Activated naive CD8-positive, alpha-beta T cell (primary cell): ENCODE results near the gene LHFPL6.

Experiments used
- H3K27ac Mint-ChIP-seq: one replicate; pipeline ENCODE4 v1.8.0; 2021; ENCODE audit warnings: mixed read lengths
- H3K27me3 Mint-ChIP-seq: one replicate; pipeline ENCODE4 v1.8.0; 2021; ENCODE audit warnings: mixed read lengths
- H3K36me3 Mint-ChIP-seq: one replicate; pipeline ENCODE4 v1.8.0; 2021; ENCODE audit warnings: mixed read lengths
- H3K4me1 Mint-ChIP-seq: one replicate; pipeline ENCODE4 v1.8.0; 2021; ENCODE audit warnings: low read depth, mixed read lengths
- H3K4me3 Mint-ChIP-seq: one replicate; pipeline ENCODE4 v1.8.0; 2021; ENCODE audit warnings: mild to moderate bottlenecking, mixed read lengths
- H3K9me3 Mint-ChIP-seq: one replicate; pipeline ENCODE4 v1.8.0; 2021; ENCODE audit warnings: low read depth, mixed read lengths

The LHFPL6 gene

GRCh38 chr13:39602614-39603366, at the start of gene LHFPL6:
Gene LHFPL6, minus strand, starts transcription at chr13:39603193.
- Mint-ChIP-seq H3K36me3 (no peaks in the 10 kb centered on the region), H3K4me1 (peaks cover 7% of the 10 kb centered on the region), H3K27ac (no peak within 1 kb of the TSS), H3K27me3 (peaks cover 31% of the 10 kb centered on the region), H3K9me3 (no peaks in the 10 kb centered on the region), H3K4me3 (peak within 1 kb of the TSS; percentile 86)

- H3K4me3 Mint-ChIP-seq = no peak overlapping the region
- H3K27ac Mint-ChIP-seq = no peak overlapping the region
- H3K27me3 Mint-ChIP-seq = peaks cover 2% of the 10 kb centered on the region
- H3K9me3 Mint-ChIP-seq = no peaks in the 10 kb centered on the region
- H3K36me3 Mint-ChIP-seq = no peaks in the 10 kb centered on the region
- H3K4me1 Mint-ChIP-seq = no peaks in the 10 kb centered on the region
Measured at GRCh38 chr13:39646122-39646521, 43.1 kb upstream of the LHFPL6 start.

GRCh38 chr13:39641645-39642044, 38.7 kb upstream of the LHFPL6 start:
- H3K4me3 Mint-ChIP-seq = no peak overlapping the region
- peaks cover 7% of the 10 kb centered on the region for H3K9me3 Mint-ChIP-seq
- no peaks in the 10 kb centered on the region for H3K4me1 Mint-ChIP-seq
- H3K36me3 Mint-ChIP-seq = peaks cover 2% of the 10 kb centered on the region
- peaks cover 12% of the 10 kb centered on the region for H3K27me3 Mint-ChIP-seq
- no peak overlapping the region for H3K27ac Mint-ChIP-seq

- Mint-ChIP-seq H3K36me3 (peaks cover 2% of the 10 kb centered on the region), H3K4me3 (no peak overlapping the region), H3K4me1 (no peaks in the 10 kb centered on the region), H3K27ac (no peak overlapping the region), H3K27me3 (peaks cover 15% of the 10 kb centered on the region), H3K9me3 (peaks cover 7% of the 10 kb centered on the region)
Measured at GRCh38 chr13:39637890-39638289, 34.9 kb upstream of the LHFPL6 start.

- Mint-ChIP-seq H3K36me3 (peaks cover 8% of the 10 kb centered on the region), H3K9me3 (peaks cover 22% of the 10 kb centered on the region), H3K4me3 (no peak overlapping the region), H3K27me3 (peaks cover 19% of the 10 kb centered on the region), H3K27ac (no peak overlapping the region), H3K4me1 (no peaks in the 10 kb centered on the region)
Measured at GRCh38 chr13:39635564-39635963, 32.6 kb upstream of the LHFPL6 start.

- H3K4me1 Mint-ChIP-seq = no peaks in the 10 kb centered on the region
- H3K4me3 Mint-ChIP-seq = no peak overlapping the region
- peaks cover 12% of the 10 kb centered on the region for H3K27me3 Mint-ChIP-seq
- H3K36me3 Mint-ChIP-seq = peaks cover 6% of the 10 kb centered on the region
- H3K27ac Mint-ChIP-seq = no peak overlapping the region
- H3K9me3 Mint-ChIP-seq = peaks cover 21% of the 10 kb centered on the region
Measured at GRCh38 chr13:39632994-39633393, 30.0 kb upstream of the LHFPL6 start.

- Mint-ChIP-seq H3K9me3 (peaks cover 15% of the 10 kb centered on the region), H3K36me3 (peaks cover 6% of the 10 kb centered on the region), H3K27me3 (peaks cover 8% of the 10 kb centered on the region), H3K27ac (no peak overlapping the region), H3K4me3 (no peak overlapping the region), H3K4me1 (no peaks in the 10 kb centered on the region)
Measured at GRCh38 chr13:39631307-39631706, 28.3 kb upstream of the LHFPL6 start.

- peaks cover 5% of the 10 kb centered on the region for H3K27me3 Mint-ChIP-seq
- H3K9me3 Mint-ChIP-seq = no peaks in the 10 kb centered on the region
- no peak overlapping the region for H3K27ac Mint-ChIP-seq
- H3K4me1 Mint-ChIP-seq = no peaks in the 10 kb centered on the region
- no peaks in the 10 kb centered on the region for H3K36me3 Mint-ChIP-seq
- H3K4me3 Mint-ChIP-seq = no peak overlapping the region
Measured at GRCh38 chr13:39623466-39623865, 20.5 kb upstream of the LHFPL6 start.

- no peaks in the 10 kb centered on the region for H3K36me3 Mint-ChIP-seq
- no peaks in the 10 kb centered on the region for H3K9me3 Mint-ChIP-seq
- H3K27ac Mint-ChIP-seq = no peak overlapping the region
- no peaks in the 10 kb centered on the region for H3K4me1 Mint-ChIP-seq
- no peak overlapping the region for H3K4me3 Mint-ChIP-seq
- peaks cover 7% of the 10 kb centered on the region for H3K27me3 Mint-ChIP-seq
Measured at GRCh38 chr13:39618561-39618960, 15.6 kb upstream of the LHFPL6 start.

- H3K9me3 Mint-ChIP-seq = no peaks in the 10 kb centered on the region
- H3K4me3 Mint-ChIP-seq = no peak overlapping the region
- no peaks in the 10 kb centered on the region for H3K36me3 Mint-ChIP-seq
- H3K27me3 Mint-ChIP-seq = peaks cover 7% of the 10 kb centered on the region
- H3K27ac Mint-ChIP-seq = no peak overlapping the region
- H3K4me1 Mint-ChIP-seq = no peaks in the 10 kb centered on the region
Measured at GRCh38 chr13:39616087-39616694, 13.2 kb upstream of the LHFPL6 start.

GRCh38 chr13:39612023-39612637, 9.1 kb upstream of the LHFPL6 start:
- H3K36me3 Mint-ChIP-seq = no peaks in the 10 kb centered on the region
- no peak overlapping the region for H3K27ac Mint-ChIP-seq
- no peaks in the 10 kb centered on the region for H3K9me3 Mint-ChIP-seq
- H3K4me1 Mint-ChIP-seq = no peaks in the 10 kb centered on the region
- no peak overlapping the region for H3K4me3 Mint-ChIP-seq
- H3K27me3 Mint-ChIP-seq = peaks cover 6% of the 10 kb centered on the region

- Mint-ChIP-seq H3K4me3 (no peak overlapping the region), H3K36me3 (no peaks in the 10 kb centered on the region), H3K9me3 (no peaks in the 10 kb centered on the region), H3K27ac (no peak overlapping the region), H3K4me1 (peaks cover 3% of the 10 kb centered on the region), H3K27me3 (peaks cover 15% of the 10 kb centered on the region)
Measured at GRCh38 chr13:39607876-39608275, 4.9 kb upstream of the LHFPL6 start.

- Mint-ChIP-seq H3K4me3 (no peak overlapping the region), H3K27me3 (peaks cover 26% of the 10 kb centered on the region), H3K36me3 (no peaks in the 10 kb centered on the region), H3K9me3 (no peaks in the 10 kb centered on the region), H3K4me1 (peaks cover 7% of the 10 kb centered on the region), H3K27ac (no peak overlapping the region)
Measured at GRCh38 chr13:39605677-39606320, 2.8 kb upstream of the LHFPL6 start.

GRCh38 chr13:39604756-39605155, 1.8 kb upstream of the LHFPL6 start:
- Mint-ChIP-seq H3K27ac (no peak overlapping the region), H3K9me3 (no peaks in the 10 kb centered on the region), H3K36me3 (no peaks in the 10 kb centered on the region), H3K4me1 (peaks cover 7% of the 10 kb centered on the region), H3K4me3 (peak overlapping the region; percentile 86), H3K27me3 (peaks cover 34% of the 10 kb centered on the region)

- H3K27ac Mint-ChIP-seq = no peak overlapping the region
- H3K4me1 Mint-ChIP-seq = peaks cover 7% of the 10 kb centered on the region
- no peaks in the 10 kb centered on the region for H3K9me3 Mint-ChIP-seq
- peaks cover 33% of the 10 kb centered on the region for H3K27me3 Mint-ChIP-seq
- H3K36me3 Mint-ChIP-seq = no peaks in the 10 kb centered on the region
- peak overlapping the region; percentile 86 for H3K4me3 Mint-ChIP-seq
Measured at GRCh38 chr13:39603424-39603947, 493 bp upstream of the LHFPL6 start.
